Heart left ventricle (tissue), 16 donors: ENCODE measurements around the gene CST7. TPM values are rescaled to one million over a fixed set of nuclear protein-coding genes. Genes with fewer than 3 reads are reported as not detected.
A peak's percentile ranks its signal among the peaks of the same experiment; 100 is the strongest.

Experiments used
- ATAC-seq, 4 donors: fragments of 200-7000 bp; cut with Tn5 transposase; one replicate each; pipeline ENCODE4 v1.9.1; 2020 to 2022; ENCODE audit warnings: moderate library complexity in 4 of 4, mild to moderate bottlenecking in 3 of 4, moderate number of reproducible peaks in 1 of 4
- DNase-seq, 5 donors: peaks; one replicate each; pipeline ENCODE4 v3.0.0-alpha.2; 2020
- H3K27ac ChIP-seq, 12 donors: fragments of 200-600 bp; sonication (generic) in 4 of 12; one replicate each; pipeline versions ENCODE4 v1.5.0 to v1.8.0; 2016 to 2022; ENCODE audit warnings: mild to moderate bottlenecking in 2 of 12
- H3K27me3 ChIP-seq, 9 donors: fragments of 200-600 bp; sonication (generic) in 2 of 9; one replicate each; pipeline versions ENCODE4 v1.5.1 to v1.8.0; 2016 to 2022; ENCODE audit warnings: mild to moderate bottlenecking in 3 of 9
- H3K36me3 ChIP-seq, 9 donors: fragments of 200-600 bp; sonication (generic) in 2 of 9; one replicate each; pipeline versions ENCODE4 v1.5.0 to v1.8.0; 2018 to 2022; ENCODE audit warnings: mild to moderate bottlenecking in 2 of 9
- H3K4me1 ChIP-seq, 12 donors: fragments of 200-600 bp; sonication (generic) in 4 of 12; one replicate each; pipeline versions ENCODE4 v1.5.0 to v1.8.0; 2016 to 2022; ENCODE audit warnings: mild to moderate bottlenecking in 3 of 12
- H3K4me3 ChIP-seq, 12 donors: fragments of 200-600 bp; sonication (generic) in 4 of 12; one replicate each; pipeline versions ENCODE4 v1.5.0 to v1.8.0; 2017 to 2022; ENCODE audit warnings: mild to moderate bottlenecking in 9 of 12, moderate library complexity in 4 of 12
- H3K9me3 ChIP-seq, 12 donors: fragments of 200-600 bp; sonication (generic) in 4 of 12; one replicate each; pipeline versions ENCODE4 v1.5.0 to v1.8.0; 2016 to 2022; ENCODE audit warnings: mild to moderate bottlenecking in 1 of 12
- POLR2A ChIP-seq, 2 donors: fragments of 450-650 bp; IDR thresholded peaks; one replicate each; pipeline ENCODE4 v1.6.1; 2017; ENCODE audit warnings: antibody characterized with exemption in 2 of 2, mild to moderate bottlenecking in 2 of 2, moderate library complexity in 2 of 2
- WGBS, 4 donors: extraction: QIAGEN DNeasy Blood & Tissue Kit in 2 of 4; methylation state at CpG; one replicate each; pipeline versions ENCODE4 v1.1.5 to v1.1.7; 2013 to 2018; 5-methylcytosine and 5-hydroxymethylcytosine counted together
- intact Hi-C, 10 donors: fragments of 100-400 bp; cut with DNase I; formaldehyde crosslinking; loops; one replicate each; pipeline versions ENCODE4 v1.11.1 to v1.14.2; 2022
- polyA plus RNA-seq, 2 donors: library from polyadenylated mRNA; stranded (reverse); fragments of 200-250 nt; gene quantifications; one replicate each; pipeline ENCODE4 v1.2.3, GENCODE V29; 2013
- total RNA-seq, 9 donors: library from RNA; depleted of rRNA in 2 of 9; stranded (reverse); fragments of >200 nt in 2 of 9; fragmentation: NEBNext Ultra II Directional in 3 of 9; extraction: Animal tissue kit (Norgen Biotek cat#: 25700) in 3 of 9; gene quantifications; one replicate each; pipeline versions ENCODE4 v1.1.0 to v1.2.4, GENCODE V29; 2016 to 2023
- TF ChIP-seq, protein P1 (sequence below), 12 donors: fragments of 200-600 bp; sonication (generic) in 4 of 12; IDR thresholded peaks; one replicate each; pipeline versions ENCODE4 v1.5.0 to v1.8.0; 2018 to 2022; ENCODE audit warnings: antibody characterized with exemption in 12 of 12, mild to moderate bottlenecking in 5 of 12
- donor health status: ischemic (EF 13 %, LVEDD 7.1; RV severe dilation, severe dysfunction).
- donor health status: healthy with polysubstance abuse.
- donor health status: DM: no; HTN: yes; CAD: no.
- donor health status: DM: no; HTN: no; CAD: no.
- donor health status: ischemic (EF 25% LVEDD 6.9; RV normal size, moderate dysfunction).
- donor health status: ischemic (EF 25% LVEDD 5.7; RV mildly dilated, moderate dysfunction).
- donor health status: healthy.
- donor health status: DM: yes; HTN: yes; CAD: no.
- donor health status: ischemic (EF 35%, LVEDD 5.7; RV mildly dilated, moderate dysfunction).
- donor health status: nonischemic (EF 11% LVEDD 7.7; RV severe dilation, severe dysfunction).
- donor health status: DM: yes; HTN: yes; CAD: no.
- donor health status: PGD.
- donor health status: ischemic (EF 29% LVEDD 5.4; RV normal size, mild dysfunction).
- donor health status: nonischemic (EF 23%, LVEDD 6.1; RV moderate dilation, normal function).

Gene CST7
- total and polyA plus RNA-seq, 11 donors, result 0.35 to 8.4 (median 1.4) TPM

GRCh38 chr20:24915892-24916291, 33.2 kb upstream of the CST7 start:
- peaks cover 0 to 4% (median 0%) of the 10 kb centered on the region in 9 donors for H3K27me3 ChIP-seq
- H3K36me3 ChIP-seq, result no peaks in the 10 kb centered on the region
- no peak for ATAC-seq
- intact Hi-C loops, result loop anchor here in 9 of 10 donors (2.0 to 10.0 kb wide), 12 partner anchors 61 to 1029 kb away; no protein-coding TSS in a partner anchor
- no peak overlapping the region for H3K27ac ChIP-seq
- H3K4me1 ChIP-seq, result peaks cover 0 to 10% (median 2%) of the 10 kb centered on the region in 12 donors
- no peak for DNase-seq
- TF ChIP-seq, protein P1, sequence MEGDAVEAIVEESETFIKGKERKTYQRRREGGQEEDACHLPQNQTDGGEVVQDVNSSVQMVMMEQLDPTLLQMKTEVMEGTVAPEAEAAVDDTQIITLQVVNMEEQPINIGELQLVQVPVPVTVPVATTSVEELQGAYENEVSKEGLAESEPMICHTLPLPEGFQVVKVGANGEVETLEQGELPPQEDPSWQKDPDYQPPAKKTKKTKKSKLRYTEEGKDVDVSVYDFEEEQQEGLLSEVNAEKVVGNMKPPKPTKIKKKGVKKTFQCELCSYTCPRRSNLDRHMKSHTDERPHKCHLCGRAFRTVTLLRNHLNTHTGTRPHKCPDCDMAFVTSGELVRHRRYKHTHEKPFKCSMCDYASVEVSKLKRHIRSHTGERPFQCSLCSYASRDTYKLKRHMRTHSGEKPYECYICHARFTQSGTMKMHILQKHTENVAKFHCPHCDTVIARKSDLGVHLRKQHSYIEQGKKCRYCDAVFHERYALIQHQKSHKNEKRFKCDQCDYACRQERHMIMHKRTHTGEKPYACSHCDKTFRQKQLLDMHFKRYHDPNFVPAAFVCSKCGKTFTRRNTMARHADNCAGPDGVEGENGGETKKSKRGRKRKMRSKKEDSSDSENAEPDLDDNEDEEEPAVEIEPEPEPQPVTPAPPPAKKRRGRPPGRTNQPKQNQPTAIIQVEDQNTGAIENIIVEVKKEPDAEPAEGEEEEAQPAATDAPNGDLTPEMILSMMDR (IDR thresholded peaks at IDR 0.05), result no peak
- TF ChIP-seq POLR2A (IDR thresholded peaks at IDR 0.05), result no peak
- H3K9me3 ChIP-seq, result no peaks in the 10 kb centered on the region
- WGBS, 4 donors, result 79 to 91% (median 89%) methylated on average over 6 to 7 of the region's 7 CpGs
- no peak overlapping the region for H3K4me3 ChIP-seq

DNA sequence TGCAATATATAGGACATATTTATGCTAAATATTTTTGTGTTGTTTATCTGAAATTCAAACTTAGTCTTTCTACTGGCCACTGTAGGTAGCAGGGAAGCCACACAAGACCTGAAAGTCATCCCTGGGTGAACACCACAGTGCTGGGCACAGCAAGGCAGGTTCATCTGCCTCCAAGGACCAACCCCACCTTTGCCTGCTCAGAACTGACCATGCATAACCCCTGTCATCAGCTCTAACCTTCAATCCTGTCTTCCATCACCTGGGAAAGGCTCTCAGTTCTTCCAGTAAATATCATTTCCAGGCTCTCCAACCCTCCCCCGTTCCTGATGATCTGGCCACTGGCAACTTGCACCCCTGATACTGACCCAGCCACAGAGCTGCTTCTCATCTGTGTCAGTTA, 32.7 kb upstream of the CST7 start:
- intact Hi-C loops, result loop anchor here in 9 of 10 donors (2.0 to 10.0 kb wide), 12 partner anchors 62 to 1029 kb away; no protein-coding TSS in a partner anchor
- Histone ChIP-seq H3K36me3 (no peaks in the 10 kb centered on the region), H3K9me3 (no peaks in the 10 kb centered on the region), H3K27me3 (peaks cover 0 to 4% (median 0%) of the 10 kb centered on the region in 9 donors), H3K4me3 (no peak overlapping the region), H3K4me1 (peaks cover 0 to 10% (median 2%) of the 10 kb centered on the region in 12 donors), H3K27ac (no peak overlapping the region)
- no peak for DNase-seq
- 79 to 100% (median 90%) methylated on average over 1 of the region's 1 CpG for WGBS, 4 donors
- ATAC-seq, result no peak
- no peak for TF ChIP-seq POLR2A (IDR thresholded peaks at IDR 0.05)
- TF ChIP-seq, protein P1 (IDR thresholded peaks at IDR 0.05), result no peak

DNA sequence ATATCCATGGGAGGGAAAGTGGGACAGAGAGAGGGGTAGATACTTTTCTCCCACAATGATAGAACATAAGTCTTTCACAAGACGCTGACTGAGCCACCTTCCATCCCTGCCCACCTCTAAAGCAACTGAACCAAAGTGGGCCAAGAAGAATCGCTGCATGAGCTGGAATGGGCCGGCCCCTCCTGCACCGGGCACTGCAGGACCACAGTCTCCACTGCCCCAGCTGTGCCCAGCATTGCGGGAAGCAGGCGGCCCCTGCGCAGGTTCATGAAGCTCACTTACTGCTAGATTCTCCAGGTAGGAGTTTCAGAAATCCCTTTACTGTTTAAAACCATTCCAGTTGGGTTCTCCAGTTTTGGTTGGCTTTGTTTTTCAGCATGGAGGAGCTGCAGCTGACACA, 32.0 kb upstream of the CST7 start:
- intact Hi-C loops, result loop anchor here in 9 of 10 donors (2.0 to 10.0 kb wide), 12 partner anchors 62 to 1030 kb away; no protein-coding TSS in a partner anchor
- Histone ChIP-seq H3K36me3 (no peaks in the 10 kb centered on the region), H3K4me3 (no peak overlapping the region), H3K27ac (no peak overlapping the region), H3K4me1 (peaks cover 0 to 10% (median 2%) of the 10 kb centered on the region in 12 donors), H3K27me3 (peaks cover 0 to 4% (median 0%) of the 10 kb centered on the region in 9 donors), H3K9me3 (no peaks in the 10 kb centered on the region)
- DNase-seq, result no peak
- 73 to 92% (median 88%) methylated on average over 7 of the region's 7 CpGs for WGBS, 4 donors
- no peak for ATAC-seq
- TF ChIP-seq POLR2A (IDR thresholded peaks at IDR 0.05), result no peak
- TF ChIP-seq, protein P1 (IDR thresholded peaks at IDR 0.05), result no peak

- Histone ChIP-seq H3K27ac (no peak overlapping the region), H3K4me1 (peaks cover 0 to 10% (median 2%) of the 10 kb centered on the region in 12 donors), H3K4me3 (peak overlapping the region in 2 of 12 donors; percentile 3 to 12), H3K36me3 (no peaks in the 10 kb centered on the region), H3K27me3 (peaks cover 0 to 4% (median 0%) of the 10 kb centered on the region in 9 donors), H3K9me3 (no peaks in the 10 kb centered on the region)
- TF ChIP-seq, protein P1 (IDR thresholded peaks at IDR 0.05), result peak; percentile 69 to 89 (median 80)
- no peak for TF ChIP-seq POLR2A (IDR thresholded peaks at IDR 0.05)
- intact Hi-C loops, result loop anchor here in 9 of 10 donors (2.0 to 10.0 kb wide), 13 partner anchors 63 to 1031 kb away; no protein-coding TSS in a partner anchor
- DNase-seq, result peak; percentile 58 to 82 (median 66)
- 13 to 37% (median 35%) methylated on average over 22 to 34 of the region's 34 CpGs for WGBS, 4 donors
- ATAC-seq, result peak; percentile 47 to 91 (median 86)
These were observed 31.1 kb upstream of the CST7 start for GRCh38 chr20:24917797-24918578.
